ENCODE results near the gene MSH5. TPM values are rescaled to one million over a fixed set of nuclear protein-coding genes. Genes with fewer than 3 reads are reported as not detected.

Gene MSH5
- total RNA-seq, 3 donors from 2014 or later (not counting 1 experiment from before 2014, with no cell fraction given): 28.2 to 44.6 (median 43.7) TPM

DNA sequence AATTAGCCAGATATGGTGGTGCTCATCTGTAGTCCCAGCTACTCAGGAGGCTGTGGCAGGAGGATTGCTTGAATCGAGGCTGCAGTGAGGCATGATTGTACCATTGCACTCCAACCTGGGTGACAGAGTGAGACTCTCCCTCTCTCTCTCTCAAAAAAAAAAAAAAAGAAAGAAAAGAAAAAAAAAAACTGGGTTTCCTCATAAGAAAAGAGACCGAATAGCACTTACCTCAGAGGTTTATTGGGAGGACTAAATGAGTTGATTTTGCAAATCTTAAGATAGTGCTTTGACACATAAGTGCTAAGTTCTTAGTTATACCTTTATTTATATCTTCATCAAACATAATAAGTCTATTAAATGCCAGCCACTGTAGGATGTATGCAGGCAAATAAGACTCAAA, 31.1 kb downstream of the MSH5 start:
- intact Hi-C loops (cut with micrococcal nuclease): no loop called here
- no peak for DNase-seq
- peak overlapping the region in 1 of 2 donors; percentile 48 for H3K27ac Mint-ChIP-seq

DNA sequence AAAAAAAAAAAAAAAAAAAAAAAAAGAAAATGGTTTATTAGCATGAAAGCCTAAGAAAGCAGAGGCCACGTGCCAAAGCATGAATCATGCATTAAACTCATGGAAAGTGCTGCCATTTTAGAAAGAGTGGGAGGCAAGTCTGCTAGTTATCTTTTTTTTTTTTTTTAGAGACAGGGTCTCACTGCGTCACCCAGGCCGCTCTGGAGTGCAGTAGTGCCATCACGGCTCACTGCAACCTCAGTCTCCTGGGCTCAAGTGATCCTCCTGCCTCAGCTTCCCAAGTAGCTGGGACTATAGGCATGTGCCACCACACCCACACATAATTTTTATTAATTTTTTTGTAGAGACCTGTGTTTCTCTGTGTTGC, 32.2 kb downstream of the MSH5 start:
- TF ChIP-seq, protein P1, sequence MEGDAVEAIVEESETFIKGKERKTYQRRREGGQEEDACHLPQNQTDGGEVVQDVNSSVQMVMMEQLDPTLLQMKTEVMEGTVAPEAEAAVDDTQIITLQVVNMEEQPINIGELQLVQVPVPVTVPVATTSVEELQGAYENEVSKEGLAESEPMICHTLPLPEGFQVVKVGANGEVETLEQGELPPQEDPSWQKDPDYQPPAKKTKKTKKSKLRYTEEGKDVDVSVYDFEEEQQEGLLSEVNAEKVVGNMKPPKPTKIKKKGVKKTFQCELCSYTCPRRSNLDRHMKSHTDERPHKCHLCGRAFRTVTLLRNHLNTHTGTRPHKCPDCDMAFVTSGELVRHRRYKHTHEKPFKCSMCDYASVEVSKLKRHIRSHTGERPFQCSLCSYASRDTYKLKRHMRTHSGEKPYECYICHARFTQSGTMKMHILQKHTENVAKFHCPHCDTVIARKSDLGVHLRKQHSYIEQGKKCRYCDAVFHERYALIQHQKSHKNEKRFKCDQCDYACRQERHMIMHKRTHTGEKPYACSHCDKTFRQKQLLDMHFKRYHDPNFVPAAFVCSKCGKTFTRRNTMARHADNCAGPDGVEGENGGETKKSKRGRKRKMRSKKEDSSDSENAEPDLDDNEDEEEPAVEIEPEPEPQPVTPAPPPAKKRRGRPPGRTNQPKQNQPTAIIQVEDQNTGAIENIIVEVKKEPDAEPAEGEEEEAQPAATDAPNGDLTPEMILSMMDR (IDR thresholded peaks at IDR 0.05): no peak
- Histone ChIP-seq H3K27ac (ENCODE audit: low read length) (no peak overlapping the region), H3K4me1 (ENCODE audit: control insufficient read depth, insufficient read depth, low read length) (peaks cover 48% of the 10 kb centered on the region), H3K4me3 (ENCODE audit: low read length) (no peak overlapping the region), H3K9me3 (ENCODE audit: control insufficient read depth, insufficient read depth, low read length) (no peaks in the 10 kb centered on the region), H3K27me3 (ENCODE audit: control insufficient read depth, insufficient read depth, low read length) (no peaks in the 10 kb centered on the region), H3K36me3 (ENCODE audit: control insufficient read depth, insufficient read depth, low read length) (no peaks in the 10 kb centered on the region)
- 77% methylated on average over 4 of the region's 4 CpGs for WGBS (ENCODE audit: insufficient coverage)
- ATAC-seq (no peak), DNase-seq (peak in 1 of 2 donors; percentile 46)
- Mint-ChIP-seq H3K27me3 (ENCODE audit: low read depth in 2 of 2) (no peaks in the 10 kb centered on the region), H3K4me3 (no peak overlapping the region), H3K4me1 (peaks cover 6 to 43% of the 10 kb centered on the region in 2 donors), H3K27ac (no peak overlapping the region), H3K9me3 (no peaks in the 10 kb centered on the region), H3K36me3 (no peaks in the 10 kb centered on the region)
- intact Hi-C loops (cut with micrococcal nuclease): no loop called here

More for the DNA sequence above, 31.1 kb downstream of the MSH5 start:
- H3K27ac ChIP-seq (ENCODE audit: low read length): no peak overlapping the region
- peaks cover 37% of the 10 kb centered on the region for H3K4me1 ChIP-seq (ENCODE audit: control insufficient read depth, insufficient read depth, low read length)
- no peak overlapping the region for H3K4me3 ChIP-seq (ENCODE audit: low read length)
- peaks cover 6 to 33% of the 10 kb centered on the region in 2 donors for H3K4me1 Mint-ChIP-seq
- no peaks in the 10 kb centered on the region for H3K27me3 Mint-ChIP-seq (ENCODE audit: low read depth in 2 of 2)
- no peaks in the 10 kb centered on the region for H3K9me3 Mint-ChIP-seq
- H3K27me3 ChIP-seq (ENCODE audit: control insufficient read depth, insufficient read depth, low read length): no peaks in the 10 kb centered on the region
- no peaks in the 10 kb centered on the region for H3K9me3 ChIP-seq (ENCODE audit: control insufficient read depth, insufficient read depth, low read length)
- no peak for ATAC-seq
- TF ChIP-seq, protein P1 (IDR thresholded peaks at IDR 0.05): no peak
- no peaks in the 10 kb centered on the region for H3K36me3 ChIP-seq (ENCODE audit: control insufficient read depth, insufficient read depth, low read length)
- 100% methylated on average over 1 of the region's 2 CpGs for whole genome bisulfite sequencing (ENCODE audit: insufficient coverage)
- H3K4me3 Mint-ChIP-seq: no peak overlapping the region
- no peaks in the 10 kb centered on the region for H3K36me3 Mint-ChIP-seq

DNA sequence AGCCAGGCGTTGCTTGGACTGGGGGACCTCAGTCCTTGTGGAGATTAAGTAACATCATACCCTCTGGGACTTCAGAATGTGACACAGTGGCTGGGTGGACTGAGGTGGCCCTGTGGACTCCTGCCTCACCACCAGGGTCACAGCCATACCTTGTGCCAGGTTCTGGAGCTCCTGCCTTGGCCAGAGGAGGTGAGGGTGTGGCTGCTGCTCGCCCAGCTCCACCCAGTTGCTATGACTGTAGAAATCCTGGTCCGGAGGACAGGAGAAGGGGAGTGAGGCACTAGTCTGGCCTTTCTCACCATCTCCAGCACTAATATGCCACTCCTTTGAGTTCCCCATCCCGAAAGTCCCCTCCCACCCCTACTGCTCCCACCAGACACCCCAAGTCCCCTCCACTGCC, 35.4 kb downstream of the MSH5 start:
- no peak overlapping the region for H3K4me3 Mint-ChIP-seq
- intact Hi-C loops (cut with micrococcal nuclease): no loop called here
- Histone ChIP-seq H3K4me1 (ENCODE audit: control insufficient read depth, insufficient read depth, low read length) (peaks cover 52% of the 10 kb centered on the region), H3K27ac (ENCODE audit: low read length) (no peak overlapping the region), H3K27me3 (ENCODE audit: control insufficient read depth, insufficient read depth, low read length) (no peaks in the 10 kb centered on the region), H3K4me3 (ENCODE audit: low read length) (no peak overlapping the region), H3K36me3 (ENCODE audit: control insufficient read depth, insufficient read depth, low read length) (peaks cover 17% of the 10 kb centered on the region), H3K9me3 (ENCODE audit: control insufficient read depth, insufficient read depth, low read length) (no peaks in the 10 kb centered on the region)
- DNase-seq (no peak), ATAC-seq (no peak)
- H3K36me3 Mint-ChIP-seq: no peaks in the 10 kb centered on the region
- H3K27me3 Mint-ChIP-seq (ENCODE audit: low read depth in 2 of 2): no peaks in the 10 kb centered on the region
- WGBS (ENCODE audit: insufficient coverage): 89% methylated on average over 3 of the region's 4 CpGs
- TF ChIP-seq, protein P1 (IDR thresholded peaks at IDR 0.05): no peak
- H3K27ac Mint-ChIP-seq: peak overlapping the region in 1 of 2 donors; percentile 48
- H3K4me1 Mint-ChIP-seq: peaks cover 0 to 39% of the 10 kb centered on the region in 2 donors
- no peaks in the 10 kb centered on the region for H3K9me3 Mint-ChIP-seq
